D341Med (cell line): ENCODE measurements around the gene CSK.

Source experiments
- DNase-seq: peaks from one replicate; pipeline ENCODE4 v3.0.0; 2012; ENCODE audit warnings: low spot score

Gene CSK

DNA sequence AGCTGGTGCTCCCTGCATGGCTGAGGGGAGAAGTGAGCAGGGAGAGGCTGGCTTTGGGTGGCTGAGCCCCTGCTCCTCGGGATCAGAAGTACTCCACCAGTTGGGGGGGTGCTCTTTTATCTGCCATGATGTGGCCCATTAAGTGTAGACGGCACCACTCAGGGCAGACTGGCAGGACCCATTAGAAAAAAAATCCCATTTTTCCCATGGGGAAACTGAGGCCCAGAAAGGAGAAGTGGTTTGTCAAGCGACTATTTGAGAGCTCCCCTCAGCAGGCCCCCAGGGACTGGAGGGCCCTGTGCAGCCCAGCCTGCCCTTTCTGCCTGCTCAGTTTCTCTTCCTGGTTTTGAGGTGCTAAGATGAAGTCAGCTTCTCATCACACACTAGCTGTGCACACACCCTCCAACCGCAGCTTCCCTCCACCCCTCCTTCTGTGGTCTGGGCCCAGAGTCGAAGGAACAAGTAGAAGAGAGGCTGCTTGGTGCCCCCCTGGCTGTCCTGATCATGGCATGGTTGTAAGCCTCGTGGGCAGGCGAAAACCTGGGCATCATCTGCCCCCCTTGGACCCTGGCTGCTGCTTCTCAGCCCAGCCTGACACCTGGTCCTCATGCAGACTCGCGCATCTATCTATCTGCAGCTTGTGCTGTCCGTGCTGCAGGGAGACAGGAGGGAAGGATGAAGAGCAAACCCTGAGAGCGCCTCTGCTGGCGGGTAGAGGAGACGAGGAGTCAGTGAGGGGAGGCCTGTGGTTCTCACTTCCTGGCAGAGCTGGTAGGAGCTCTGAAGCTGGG is 5.6 kb downstream of the CSK start:
- DNase-seq, result peak; percentile 58

DNA sequence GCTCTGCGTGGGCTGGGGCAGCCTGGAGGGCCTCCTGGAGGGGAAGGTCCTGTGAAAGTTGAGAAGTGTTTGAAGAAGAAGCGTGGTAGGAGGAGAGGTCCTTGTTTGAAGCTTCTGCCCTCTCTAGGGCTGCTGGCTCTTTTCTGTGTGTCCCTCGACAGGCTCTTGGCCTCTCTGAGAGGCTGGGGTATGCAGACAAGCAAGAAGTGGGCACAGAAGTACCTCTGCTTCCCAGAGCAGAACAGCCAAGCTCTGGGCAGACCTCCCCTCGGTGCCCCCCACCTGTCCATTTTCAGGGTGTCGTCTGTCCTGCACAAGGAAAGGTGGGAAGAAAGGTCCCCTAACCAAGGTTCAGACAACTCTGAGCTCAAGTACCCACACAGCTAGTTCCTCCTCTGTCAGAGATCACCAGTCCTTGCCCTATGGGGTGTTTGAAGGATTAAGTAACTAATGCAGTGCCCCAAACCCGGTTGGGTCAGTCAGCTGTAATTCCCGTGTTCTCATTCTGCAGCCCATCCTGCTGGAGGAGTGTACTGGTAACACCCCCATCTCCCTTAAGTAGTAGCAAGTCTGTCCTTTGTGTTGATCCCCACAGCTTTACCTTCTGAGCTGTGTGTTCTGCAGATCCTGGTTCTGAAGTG is 6.3 kb downstream of the CSK start:
- DNase-seq, result no peak

DNA sequence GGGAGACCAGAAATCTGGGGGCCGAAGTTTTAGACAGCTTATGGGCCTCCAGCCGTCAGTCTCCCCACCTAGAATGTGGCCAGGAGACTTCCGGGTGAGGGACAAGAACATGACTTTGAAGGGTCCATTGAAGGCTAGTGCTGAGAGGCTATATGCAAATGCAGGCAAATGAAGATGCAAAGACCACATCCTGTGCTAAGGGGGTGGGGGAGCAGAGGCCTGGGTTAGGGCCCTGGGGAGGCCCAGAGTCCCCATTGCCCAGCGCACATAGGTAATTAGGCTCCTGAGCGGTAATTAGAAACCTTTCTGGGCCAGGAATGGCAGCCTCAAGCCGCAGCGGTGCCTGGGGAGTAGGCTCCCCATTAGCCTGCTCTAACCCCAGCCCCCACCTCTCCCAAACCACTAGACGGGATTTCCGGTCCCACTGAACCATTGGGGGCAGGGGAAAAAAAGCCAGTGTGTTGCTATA is 6.8 kb downstream of the CSK start:
- DNase-seq, result no peak

DNA sequence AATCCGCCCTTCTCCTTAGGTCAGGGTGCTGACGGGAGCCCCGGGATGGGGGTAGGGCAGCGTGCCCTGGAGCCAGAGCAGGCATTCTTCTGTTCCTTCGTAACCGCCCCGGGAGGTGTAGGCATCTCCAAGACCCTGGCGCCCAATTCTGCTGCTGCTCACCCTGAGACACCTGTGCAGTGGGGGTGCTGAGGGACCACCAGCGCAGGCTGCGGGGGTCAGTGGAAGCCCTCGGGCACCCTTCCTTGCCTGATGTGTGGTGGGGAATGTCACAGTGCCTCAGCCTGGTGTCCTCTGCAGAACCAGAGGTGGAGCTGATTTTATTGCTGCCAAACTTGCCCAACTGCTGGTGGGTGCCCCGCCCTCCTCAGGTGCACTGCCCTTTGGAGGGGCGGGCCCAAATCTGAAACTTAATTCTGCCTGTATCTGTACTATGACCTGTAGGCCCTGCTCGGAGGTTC is 7.3 kb downstream of the CSK start:
- no peak for DNase-seq

DNA sequence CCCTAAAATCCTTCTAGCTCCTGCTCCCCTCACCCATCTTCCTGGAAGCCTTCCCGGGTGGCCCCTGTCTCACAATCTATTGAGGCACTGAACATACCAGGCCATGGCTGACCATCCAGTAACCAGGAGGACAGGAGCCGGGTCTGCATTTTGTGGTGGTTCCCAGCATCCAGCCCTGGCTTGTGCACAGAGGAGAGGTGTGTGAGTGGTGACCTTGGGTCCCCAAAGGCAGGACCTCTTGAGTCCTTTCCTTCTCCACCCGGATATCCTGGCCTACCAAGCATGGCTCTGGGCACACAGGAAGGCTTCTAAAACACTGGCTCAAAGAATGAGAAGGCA is 7.8 kb downstream of the CSK start:
- DNase-seq, result no peak

DNA sequence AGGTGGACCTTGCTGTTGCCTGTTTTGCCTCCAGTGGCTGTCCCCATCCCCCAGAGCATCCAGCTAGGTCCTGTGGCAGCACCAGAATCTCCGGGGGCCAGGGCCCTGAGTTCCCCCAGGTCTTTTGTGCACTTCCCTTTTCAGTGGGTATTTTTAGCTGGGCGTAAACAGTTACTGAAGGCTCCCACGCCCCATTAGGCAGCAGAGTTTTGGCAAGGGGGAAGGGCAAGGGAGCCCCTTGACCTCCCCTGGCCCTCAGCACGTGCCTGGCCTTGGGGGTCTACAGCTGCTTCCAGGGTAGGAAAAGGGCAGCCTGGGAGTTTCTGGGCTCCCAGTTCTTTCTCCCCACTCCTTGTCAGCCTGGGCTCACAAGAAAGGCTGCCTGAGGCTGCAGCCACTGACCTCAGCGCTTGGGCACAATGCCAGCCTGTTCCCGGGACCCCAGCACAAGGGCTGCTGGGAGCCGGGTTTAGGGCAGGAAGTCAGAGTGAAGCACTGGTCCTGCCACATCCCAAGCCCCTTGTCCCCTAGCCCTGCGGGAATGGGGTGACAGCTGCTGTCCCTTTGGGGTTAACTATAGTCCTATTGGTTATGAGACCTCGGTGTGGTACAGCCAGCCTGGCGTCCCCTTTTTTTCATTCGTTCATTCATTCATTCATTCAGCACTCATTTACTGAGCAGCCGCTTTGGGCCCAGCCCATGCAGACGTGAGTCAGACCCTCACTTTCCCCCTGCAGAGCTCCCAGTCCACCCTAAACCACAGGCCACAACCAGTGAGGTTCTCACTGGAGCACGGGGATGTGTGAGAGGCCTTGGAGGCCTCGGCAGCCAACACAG is 8.4 kb downstream of the CSK start:
- DNase-seq, result no peak

DNA sequence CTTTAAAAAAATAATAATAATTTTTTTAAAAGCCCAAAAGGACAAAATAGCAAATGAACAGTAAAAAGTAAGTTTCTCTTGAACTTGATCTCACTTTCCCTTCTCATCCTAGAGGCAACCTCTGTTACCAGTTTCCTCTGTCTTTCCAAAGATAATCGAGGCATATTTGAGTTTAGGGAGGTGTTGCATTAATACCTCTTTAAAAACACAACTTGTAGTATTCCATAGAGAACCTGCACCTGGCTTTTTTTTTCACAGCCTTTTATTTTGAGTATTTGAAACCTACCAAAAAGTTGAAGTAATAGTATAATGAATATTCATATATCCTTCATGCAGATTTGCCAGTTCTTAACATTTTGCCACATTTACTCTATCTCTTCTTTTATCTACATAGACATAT is 9.1 kb downstream of the CSK start:
- no peak for DNase-seq

DNA sequence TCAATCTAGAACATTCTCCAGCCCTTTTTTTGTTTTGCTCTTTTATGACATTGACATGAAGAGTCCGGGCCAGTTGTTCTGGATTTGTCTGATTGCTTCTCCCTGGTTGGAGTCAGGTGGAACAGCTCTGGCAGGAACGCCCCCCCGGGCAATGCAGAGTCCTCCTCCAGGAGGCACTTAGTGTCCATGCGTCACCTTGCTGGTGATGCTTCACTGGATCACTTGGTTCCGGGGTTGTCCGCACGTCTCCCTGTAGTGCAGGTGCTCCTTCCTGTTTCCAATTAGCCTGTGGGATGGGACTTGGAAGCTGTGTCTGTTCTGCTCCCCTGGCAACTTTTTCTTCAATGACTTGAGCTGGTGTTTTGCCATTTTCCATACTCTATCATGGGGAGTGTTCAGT is 9.8 kb downstream of the CSK start:
- no peak for DNase-seq

DNA sequence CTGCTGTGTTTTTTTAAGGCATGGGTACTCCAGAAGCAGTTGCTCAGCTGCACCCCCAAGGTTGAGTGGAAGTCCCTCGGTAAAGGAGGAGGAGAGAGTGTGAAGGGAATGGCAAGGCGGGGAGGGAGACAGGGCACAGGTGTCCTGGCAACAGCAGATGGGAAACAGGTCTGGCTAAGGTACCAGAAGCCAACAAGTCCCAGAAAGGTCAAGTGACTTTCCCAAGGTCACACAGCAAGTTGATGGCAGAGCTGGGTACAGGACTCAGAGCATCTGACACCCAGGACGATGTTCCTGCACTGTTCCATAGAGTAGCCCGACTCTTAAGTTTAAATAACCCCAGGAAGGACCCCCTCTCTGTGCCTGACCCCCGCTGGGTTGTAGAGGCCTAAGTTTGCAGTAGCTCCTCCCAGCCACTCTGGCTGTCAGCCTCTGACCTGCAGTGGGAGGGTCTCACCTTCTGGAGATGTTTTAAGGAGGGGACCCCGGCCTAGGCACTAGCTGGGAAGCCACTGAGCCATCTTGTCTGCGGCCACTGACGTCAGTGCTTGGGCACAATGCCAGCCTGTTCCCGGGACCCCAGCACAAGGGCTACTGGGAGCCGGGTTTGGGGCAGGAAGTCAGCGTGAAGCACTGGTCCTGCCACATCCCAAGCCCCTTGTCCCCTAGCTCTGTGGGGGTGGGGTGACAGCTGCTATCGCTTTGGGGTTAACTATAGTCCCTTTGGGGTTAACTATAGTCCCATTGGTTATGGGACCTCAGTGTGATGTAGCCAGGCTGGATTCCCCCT is 10.5 kb downstream of the CSK start:
- DNase-seq, result no peak

DNA sequence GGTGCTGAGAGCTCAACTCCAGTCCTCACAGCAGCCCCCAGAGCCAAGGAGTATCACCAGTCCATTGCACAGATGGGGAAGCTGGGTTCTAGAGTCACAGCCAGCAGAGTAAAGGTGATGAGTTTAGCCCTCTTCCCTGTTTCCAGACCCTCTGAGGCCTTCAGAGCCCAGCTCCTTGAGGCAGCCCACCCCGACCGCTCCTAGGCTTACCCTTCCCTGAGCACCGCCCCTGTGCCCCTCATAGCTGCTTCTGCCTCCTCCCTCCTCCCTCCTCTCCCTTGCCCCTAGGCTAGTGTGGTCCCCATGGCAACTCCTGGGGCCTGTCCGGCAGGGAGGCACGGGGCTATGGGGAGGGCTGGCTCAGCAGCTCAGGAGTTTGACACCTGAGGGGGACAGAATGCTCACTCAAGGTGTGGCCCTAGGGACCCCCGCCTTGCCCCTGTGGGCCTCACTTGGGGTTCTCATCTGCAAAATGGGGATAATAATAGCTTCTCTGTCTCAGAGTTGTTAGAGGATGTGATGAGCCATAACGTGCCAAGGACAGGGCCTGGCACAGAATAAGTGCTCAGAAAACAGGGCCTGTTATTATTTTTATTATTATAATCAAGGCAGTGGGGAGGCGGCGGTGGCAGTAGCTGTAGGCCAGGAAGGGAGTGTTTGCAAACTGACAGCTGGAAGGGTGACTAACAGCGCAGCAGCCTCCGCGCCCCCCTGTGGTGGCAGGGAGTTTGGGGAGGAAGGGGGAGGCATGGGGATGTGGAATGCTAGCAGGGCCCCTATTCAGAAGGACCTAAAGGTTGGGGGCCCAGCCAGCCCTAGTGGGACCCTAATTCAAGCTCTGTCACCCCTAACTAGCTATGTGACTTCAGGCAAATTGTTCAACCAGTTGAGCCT is 11.5 kb downstream of the CSK start:
- no peak for DNase-seq

DNA sequence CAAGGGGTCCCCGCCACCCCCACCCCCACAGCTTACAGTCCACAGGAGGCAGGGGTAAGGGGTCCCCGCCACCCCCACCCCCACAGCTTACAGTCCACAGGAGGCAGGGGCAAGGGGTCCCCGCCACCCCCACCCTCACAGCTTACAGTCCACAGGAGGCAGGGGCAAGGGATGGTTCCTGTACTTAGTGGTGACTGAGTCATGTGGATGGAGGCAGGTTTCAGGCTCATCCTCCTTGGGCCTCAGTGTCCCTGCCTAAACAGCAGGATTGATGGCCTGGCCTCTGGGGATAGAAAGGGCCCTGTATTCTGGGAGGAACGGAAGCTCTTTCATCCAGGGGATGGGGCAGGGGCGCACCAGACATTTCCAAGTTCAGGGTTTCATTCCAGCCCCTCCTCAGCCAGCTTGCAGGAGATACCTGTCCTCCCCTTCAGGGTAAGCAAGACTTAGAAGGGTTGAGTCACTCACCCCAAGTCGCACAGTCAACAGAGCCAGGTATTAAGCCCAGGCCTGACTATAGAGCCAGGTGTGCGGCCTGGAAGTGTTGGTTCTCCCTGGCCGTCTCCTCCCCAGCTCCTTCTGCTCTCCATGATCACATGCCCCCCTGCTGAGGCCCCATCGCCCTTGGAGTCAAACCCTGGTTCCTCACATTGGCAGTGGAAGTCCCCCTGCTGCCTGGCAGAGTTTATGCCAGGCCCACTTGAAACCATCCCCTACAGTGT is 12.5 kb downstream of the CSK start:
- no peak for DNase-seq

DNA sequence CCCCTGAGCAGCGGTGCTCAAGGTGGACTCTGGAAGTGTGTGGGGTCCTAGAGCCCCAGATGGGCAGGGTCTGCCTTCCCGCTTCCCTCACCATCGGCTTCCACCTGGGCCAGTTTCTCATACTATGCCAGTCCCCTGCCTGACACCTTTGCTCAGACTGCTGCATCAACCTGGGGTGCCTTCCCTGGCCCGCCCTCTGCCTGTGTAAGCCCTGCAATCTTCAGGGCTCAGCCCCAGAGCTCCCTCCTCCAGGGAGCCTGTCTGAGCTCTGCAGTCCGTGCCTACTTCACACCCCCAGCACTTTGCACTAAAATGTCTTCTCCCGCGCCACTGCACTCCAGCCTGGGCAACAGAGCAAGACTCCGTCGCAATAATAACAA is 13.1 kb downstream of the CSK start:
- no peak for DNase-seq

DNA sequence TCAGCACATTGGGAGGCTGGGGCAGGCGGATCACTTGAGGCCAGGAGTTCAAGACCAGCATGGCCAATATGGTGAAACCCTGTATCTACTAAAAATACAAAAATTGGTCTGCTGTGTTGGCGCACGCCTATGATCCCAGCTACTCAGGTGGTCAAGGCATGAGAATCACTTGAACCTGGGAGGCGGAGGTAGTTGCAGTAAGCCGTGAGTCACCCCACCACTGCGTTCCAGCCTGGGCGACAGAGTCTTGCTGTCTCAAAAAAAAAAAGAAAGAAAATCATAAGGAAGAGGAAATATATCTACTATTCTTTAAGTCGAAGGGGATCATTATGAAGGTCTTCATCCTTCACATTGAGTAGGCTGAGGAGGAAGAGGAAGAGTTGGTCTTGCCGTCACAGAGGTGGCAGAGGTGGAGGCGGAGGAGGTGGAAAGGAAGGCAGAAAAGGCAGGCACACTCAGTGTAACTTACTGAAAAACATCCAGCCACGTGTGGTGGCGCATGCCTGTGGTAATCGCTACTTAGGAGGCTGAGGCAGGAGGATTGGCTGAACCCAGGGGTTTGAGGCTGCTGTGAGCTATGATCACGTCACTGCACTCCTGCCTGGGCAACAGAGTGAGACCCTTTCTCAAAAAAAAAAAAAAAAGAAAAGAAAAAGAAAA is 14.2 kb downstream of the CSK start:
- DNase-seq, result no peak

DNA sequence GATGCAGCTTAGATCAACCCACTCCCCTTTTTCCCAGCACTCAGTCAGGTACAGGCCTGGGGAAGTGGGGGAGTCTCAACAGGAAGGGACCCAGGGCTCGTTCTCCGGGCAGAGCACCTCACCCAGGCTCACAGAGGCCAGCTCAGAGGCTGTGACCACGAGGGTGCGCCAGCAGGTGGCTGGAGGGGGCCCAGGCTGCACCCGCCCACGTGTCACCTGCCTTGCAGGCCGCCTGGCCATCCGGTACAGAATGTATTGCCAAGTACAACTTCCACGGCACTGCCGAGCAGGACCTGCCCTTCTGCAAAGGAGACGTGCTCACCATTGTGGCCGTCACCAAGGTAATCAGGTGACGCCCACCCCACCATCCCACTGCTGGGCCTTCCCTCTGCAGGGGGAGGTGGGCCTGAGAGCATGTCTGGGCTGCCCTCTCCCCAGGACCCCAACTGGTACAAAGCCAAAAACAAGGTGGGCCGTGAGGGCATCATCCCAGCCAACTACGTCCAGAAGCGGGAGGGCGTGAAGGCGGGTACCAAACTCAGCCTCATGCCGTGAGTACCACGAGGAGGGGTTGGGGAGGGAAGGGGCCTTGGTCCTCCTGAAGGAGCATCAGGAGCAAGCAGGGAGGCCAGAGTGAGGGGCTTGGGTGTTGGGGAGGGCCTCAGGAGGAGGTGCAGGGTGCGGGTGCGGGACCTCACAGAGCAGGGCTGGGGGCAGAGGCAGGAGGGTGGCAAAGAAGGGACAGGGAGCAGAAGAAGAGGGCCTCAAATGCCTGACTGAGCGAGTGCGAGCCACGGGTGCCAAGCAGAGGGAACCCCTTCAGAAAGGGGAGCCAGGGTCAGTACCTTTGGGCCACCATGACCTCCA is 16.7 kb downstream of the CSK start:
- no peak for DNase-seq

DNA sequence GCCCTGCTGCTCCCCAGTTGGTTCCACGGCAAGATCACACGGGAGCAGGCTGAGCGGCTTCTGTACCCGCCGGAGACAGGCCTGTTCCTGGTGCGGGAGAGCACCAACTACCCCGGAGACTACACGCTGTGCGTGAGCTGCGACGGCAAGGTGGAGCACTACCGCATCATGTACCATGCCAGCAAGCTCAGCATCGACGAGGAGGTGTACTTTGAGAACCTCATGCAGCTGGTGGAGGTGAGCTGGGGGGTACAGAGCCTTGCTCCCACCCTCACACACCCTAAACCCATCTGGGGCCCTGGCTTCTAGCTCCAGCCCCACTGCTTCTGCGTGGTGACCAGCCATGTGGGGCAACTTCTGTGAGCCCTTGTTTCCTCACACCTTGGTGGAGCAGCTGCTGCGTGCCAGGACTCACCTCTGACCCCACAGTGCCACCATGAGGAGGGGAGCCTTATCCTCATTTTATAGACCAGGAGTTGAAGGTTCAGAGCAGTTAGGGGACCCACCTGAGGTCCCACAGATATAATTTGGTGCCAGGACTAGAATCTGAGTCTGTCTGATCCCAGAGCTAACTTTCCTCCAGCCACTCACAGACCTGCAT is 17.5 kb downstream of the CSK start:
- DNase-seq, result no peak

DNA sequence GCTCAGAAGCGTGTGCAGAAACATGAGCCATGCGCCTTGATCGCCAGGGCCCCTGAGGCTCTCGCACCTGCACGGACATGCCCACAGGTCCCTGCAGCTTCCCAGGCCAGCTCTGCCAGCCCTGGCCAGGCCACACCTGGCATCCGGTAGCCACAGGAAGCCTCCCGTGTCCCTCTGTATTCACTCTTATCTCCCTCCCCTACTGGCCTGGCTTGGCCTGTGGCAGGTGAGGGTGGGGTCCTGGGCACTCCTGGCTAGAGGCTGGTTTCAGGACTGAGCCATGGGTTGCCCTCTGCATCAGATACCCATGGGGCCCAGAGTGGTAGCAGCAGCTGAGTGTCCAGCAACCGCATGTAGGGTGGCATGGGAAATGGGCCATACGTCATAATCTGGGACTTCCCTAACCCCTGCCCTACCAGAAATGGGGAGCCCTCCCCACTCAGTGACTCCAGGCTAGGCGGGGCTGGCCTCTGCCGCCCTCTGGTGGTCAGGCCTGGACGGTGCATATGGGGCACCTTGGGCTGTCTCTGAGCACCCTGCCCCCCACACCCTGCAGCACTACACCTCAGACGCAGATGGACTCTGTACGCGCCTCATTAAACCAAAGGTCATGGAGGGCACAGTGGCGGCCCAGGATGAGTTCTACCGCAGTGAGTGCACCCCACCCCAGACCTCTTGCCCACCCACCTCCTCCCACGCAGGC is 18.1 kb downstream of the CSK start:
- DNase-seq, result peak; percentile 94

DNA sequence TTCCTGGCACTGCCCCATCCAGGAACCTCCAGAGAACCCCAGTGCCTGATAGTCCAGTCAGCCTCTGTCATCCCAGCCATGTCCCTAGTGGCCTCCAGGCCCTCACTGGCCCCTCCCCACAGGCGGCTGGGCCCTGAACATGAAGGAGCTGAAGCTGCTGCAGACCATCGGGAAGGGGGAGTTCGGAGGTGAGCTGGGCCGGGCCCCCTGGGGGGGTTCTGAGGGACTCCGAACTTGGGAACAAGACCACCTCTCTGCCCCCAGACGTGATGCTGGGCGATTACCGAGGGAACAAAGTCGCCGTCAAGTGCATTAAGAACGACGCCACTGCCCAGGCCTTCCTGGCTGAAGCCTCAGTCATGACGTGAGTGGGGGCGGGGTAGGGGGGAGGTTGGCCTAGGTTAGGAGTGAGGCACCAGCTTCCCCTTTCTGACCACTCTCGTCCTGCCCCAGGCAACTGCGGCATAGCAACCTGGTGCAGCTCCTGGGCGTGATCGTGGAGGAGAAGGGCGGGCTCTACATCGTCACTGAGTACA is 18.7 kb downstream of the CSK start:
- DNase-seq, result no peak
